ENCODE results near the gene SERPINI1.

- TF ChIP-seq CTCF (IDR thresholded peaks at IDR 0.05) (no peak), POLR2A (IDR thresholded peaks at IDR 0.05) (no peak)
Measured at GRCh38 chr3:167705840-167706239, 29.7 kb upstream of the SERPINI1 start.

Measured in testis (tissue), 2 donors.